CD4-positive, alpha-beta T cell (primary cell): Measurements from ENCODE around the gene PAGR1. TPM values are rescaled to one million over a fixed set of nuclear protein-coding genes. Genes with fewer than 3 reads are reported as not detected.

Source experiments
- ATAC-seq: fragments of 200-7000 bp; cut with Tn5 transposase; one replicate; pipeline ENCODE4 v1.10.0; 2022; ENCODE audit warnings: mild to moderate bottlenecking; ENCODE audit not compliant: poor library complexity
- CTCF ChIA-PET: fragments of 350-600 bp; sonication (Branson Sonifier 250); formaldehyde crosslinking; loops from one replicate; lab custom pipeline; 2021; ENCODE audit warnings: antibody characterized with exemption, inconsistent platforms; lab: Charles Lee
- POLR2A ChIA-PET: fragments of 350-600 bp; sonication (Branson Sonifier 250); formaldehyde crosslinking; loops from one replicate; lab custom pipeline; 2021; ENCODE audit warnings: antibody characterized with exemption, inconsistent platforms; lab: Charles Lee
- DNase-seq, 14 experiments: peaks; one replicate each; pipeline ENCODE4 v3.0.0-alpha.2; 2013 to 2020; ENCODE audit warnings: mixed read lengths in 2 of 14
- H3K27ac ChIP-seq, 2 donors: one replicate each; pipeline versions ENCODE4 v1.5.1 to v1.7.0; 2013; ENCODE audit warnings: low read length in 2 of 2, low read depth in 1 of 2, mild to moderate bottlenecking in 1 of 2
- H3K27me3 ChIP-seq, 2 experiments: 1 replicate in 1 of 2; 2 replicates in 1 of 2; pipeline versions ENCODE4 v1.6.1 to v1.7.0; 2013; ENCODE audit warnings: low read length in 2 of 2, control low read depth in 1 of 2, mild to moderate bottlenecking in 1 of 2, moderate library complexity in 1 of 2; ENCODE audit not compliant: insufficient read depth in 2 of 2, control insufficient read depth in 1 of 2
- H3K36me3 ChIP-seq: one replicate; pipeline ENCODE4 v1.6.1; 2013; ENCODE audit warnings: low read length, control low read depth; ENCODE audit not compliant: insufficient read depth
- H3K4me1 ChIP-seq: one replicate; pipeline ENCODE4 v1.6.1; 2013; ENCODE audit warnings: low read length, control low read depth; ENCODE audit not compliant: insufficient read depth
- H3K4me3 ChIP-seq: one replicate; pipeline ENCODE4 v1.5.1; 2013; ENCODE audit warnings: mild to moderate bottlenecking, low read length, moderate library complexity
- H3K9me3 ChIP-seq, 2 experiments: 1 replicate in 1 of 2; 2 replicates in 1 of 2; pipeline versions ENCODE4 v1.6.1 to v1.7.0; 2013; ENCODE audit warnings: low read length in 2 of 2, mild to moderate bottlenecking in 2 of 2, control low read depth in 1 of 2, moderate library complexity in 1 of 2; ENCODE audit not compliant: control insufficient read depth in 1 of 2, insufficient read depth in 1 of 2
- H3K27ac Mint-ChIP-seq: one replicate; pipeline ENCODE4 v1.8.0; 2020; ENCODE audit warnings: mixed read lengths
- H3K27me3 Mint-ChIP-seq: one replicate; pipeline ENCODE4 v1.8.0; 2021; ENCODE audit warnings: mixed read lengths
- H3K36me3 Mint-ChIP-seq: one replicate; pipeline ENCODE4 v1.8.0; 2021; ENCODE audit warnings: low read depth, mixed read lengths
- H3K4me1 Mint-ChIP-seq: one replicate; pipeline ENCODE4 v1.8.0; 2021; ENCODE audit warnings: low read depth, mixed read lengths
- H3K4me3 Mint-ChIP-seq: one replicate; pipeline ENCODE4 v1.8.0; 2020; ENCODE audit warnings: mild to moderate bottlenecking, mixed read lengths
- H3K9me3 Mint-ChIP-seq: one replicate; pipeline ENCODE4 v1.8.0; 2020; ENCODE audit warnings: mixed read lengths
- CTCF ChIP-seq: fragments of 200-600 bp; IDR thresholded peaks from one replicate; pipeline ENCODE4 v1.8.0; 2022; ENCODE audit warnings: antibody characterized with exemption, mild to moderate bottlenecking
- intact Hi-C, 2 experiments: fragments of 100-400 bp; cut with DNase I in 1 of 2; cut with micrococcal nuclease in 1 of 2; formaldehyde crosslinking; loops; one replicate each; pipeline versions ENCODE4 v1.15.1 to v1.9.0; 2023 to 2025; cut with DNase I, micrococcal nuclease
- total RNA-seq, 174 experiments: library from RNA in 2 of 174; stranded (reverse) in 2 of 174; gene quantifications; one replicate each; pipeline ENCODE4 v1.2.3 and lab custom pipeline; 2021 to 2026

Gene PAGR1
- total RNA-seq, 2 experiments from 2014 or later = 20.3 TPM

GRCh38 chr16:29809850-29810698 lies 5.9 kb upstream of the PAGR1 start:
- Histone ChIP-seq H3K9me3 (no peaks in the 10 kb centered on the region), H3K27ac (peak overlapping the region; percentile 52 to 60), H3K36me3 (peaks cover 22% of the 10 kb centered on the region), H3K4me1 (peaks cover 80% of the 10 kb centered on the region), H3K4me3 (peak overlapping the region; percentile 76), H3K27me3 (no peaks in the 10 kb centered on the region)
- Mint-ChIP-seq H3K36me3 (peaks cover 43% of the 10 kb centered on the region), H3K27me3 (no peaks in the 10 kb centered on the region), H3K4me3 (peak overlapping the region; percentile 91), H3K27ac (peak overlapping the region; percentile 87), H3K4me1 (peaks cover 69% of the 10 kb centered on the region), H3K9me3 (no peaks in the 10 kb centered on the region)
- intact Hi-C loops = loop anchor here (5.0 kb wide), 4 partner anchors 108 to 257 kb away; partner anchors contain the start of genes ALDOA (in 1 of the 2), HIRIP3 (in 1 of the 2), INO80E (in 1 of the 2) and TAOK2 (in 1 of the 2)
- ATAC-seq (no peak), DNase-seq (peak in 7 of 14 experiments; percentile 35 to 74 (median 48))
- TF ChIP-seq CTCF = no peak
- CTCF ChIA-PET = interaction anchor here (1.3 to 2.1 kb wide), 2 partner anchors 20 to 38 kb away, joined by 4 to 8 read pairs; partner anchors contain the start of gene KIF22
- POLR2A ChIA-PET = interaction anchor here (1.4 to 2.5 kb wide), 3 partner anchors 11 to 110 kb away, joined by 3 to 6 read pairs (median 6); partner anchors contain the start of gene KIF22

- ATAC-seq (no peak), DNase-seq (peak in 1 of 14 experiments; percentile 34)
- no peaks in the 10 kb centered on the region for H3K9me3 ChIP-seq
- Mint-ChIP-seq H3K27ac (peak overlapping the region; percentile 87), H3K4me1 (peaks cover 72% of the 10 kb centered on the region), H3K9me3 (no peaks in the 10 kb centered on the region), H3K4me3 (peak overlapping the region; percentile 91), H3K27me3 (no peaks in the 10 kb centered on the region), H3K36me3 (peaks cover 39% of the 10 kb centered on the region)
- peaks cover 22% of the 10 kb centered on the region for H3K36me3 ChIP-seq
- TF ChIP-seq CTCF = no peak
- CTCF ChIA-PET = interaction anchor here (1.3 to 2.1 kb wide), 2 partner anchors 20 to 38 kb away, joined by 4 to 8 read pairs; partner anchors contain the start of gene KIF22
- H3K27me3 ChIP-seq = no peaks in the 10 kb centered on the region
- POLR2A ChIA-PET = interaction anchor here (1.4 to 7.9 kb wide), 4 partner anchors 10 to 110 kb away, joined by 3 to 105 read pairs (median 6); partner anchors contain the start of gene KIF22
- H3K4me1 ChIP-seq = peaks cover 83% of the 10 kb centered on the region
- H3K27ac ChIP-seq = peak overlapping the region; percentile 52 to 60
- peak overlapping the region; percentile 76 for H3K4me3 ChIP-seq
- intact Hi-C loops = no loop called here
Observed at GRCh38 chr16:29810699-29811169, 5.2 kb upstream of the PAGR1 start.

GRCh38 chr16:29811170-29811895 lies 4.6 kb upstream of the PAGR1 start:
- CTCF ChIA-PET = interaction anchor here (1.3 to 2.1 kb wide), 2 partner anchors 21 to 37 kb away, joined by 4 to 8 read pairs; partner anchors contain the start of gene KIF22
- ATAC-seq (no peak), DNase-seq (peak in 11 of 14 experiments; percentile 54 to 88 (median 64))
- peaks cover 84% of the 10 kb centered on the region for H3K4me1 ChIP-seq
- peak overlapping the region; percentile 91 for H3K4me3 Mint-ChIP-seq
- no peak for TF ChIP-seq CTCF
- POLR2A ChIA-PET = interaction anchor here (0.8 to 7.9 kb wide), 5 partner anchors 8 to 111 kb away, joined by 3 to 105 read pairs (median 6); partner anchors contain the start of gene KIF22
- H3K36me3 Mint-ChIP-seq = peaks cover 43% of the 10 kb centered on the region
- no peaks in the 10 kb centered on the region for H3K27me3 Mint-ChIP-seq
- H3K9me3 Mint-ChIP-seq = no peaks in the 10 kb centered on the region
- H3K36me3 ChIP-seq = peaks cover 22% of the 10 kb centered on the region
- H3K4me1 Mint-ChIP-seq = peaks cover 76% of the 10 kb centered on the region
- peak overlapping the region; percentile 76 for H3K4me3 ChIP-seq
- peak overlapping the region; percentile 87 for H3K27ac Mint-ChIP-seq
- H3K27ac ChIP-seq = peak overlapping the region; percentile 52 to 60
- H3K27me3 ChIP-seq = no peaks in the 10 kb centered on the region
- H3K9me3 ChIP-seq = no peaks in the 10 kb centered on the region
- intact Hi-C loops = no loop called here
